HG02885 (cell line): ENCODE data around the gene EGFL8.
A peak's percentile ranks its signal among the peaks of the same experiment; 100 is the strongest.

ENCODE experiments used
- ATAC-seq: cut with Tn5 transposase; IDR thresholded peaks from one replicate; pipeline ENCODE4 v1.9.1; 2021; ENCODE audit warnings: mild to moderate bottlenecking; ENCODE audit not compliant: unreplicated experiment, poor library complexity

Gene EGFL8

GRCh38 chr6:32146287-32146686, 18.1 kb upstream of the EGFL8 start:
- ATAC-seq: no peak

GRCh38 chr6:32146687-32147086, 17.7 kb upstream of the EGFL8 start:
- no peak for ATAC-seq

- ATAC-seq: no peak
These were observed 16.8 kb upstream of the EGFL8 start for GRCh38 chr6:32147401-32148132.

GRCh38 chr6:32148289-32149091, 15.9 kb upstream of the EGFL8 start:
- ATAC-seq: no peak

GRCh38 chr6:32149092-32149755, 15.2 kb upstream of the EGFL8 start:
- no peak for ATAC-seq

- no peak for ATAC-seq
These were observed 14.2 kb upstream of the EGFL8 start for GRCh38 chr6:32149932-32150870.

- ATAC-seq: no peak
These were observed 13.1 kb upstream of the EGFL8 start for GRCh38 chr6:32151181-32151862.

- no peak for ATAC-seq
These were observed 12.3 kb upstream of the EGFL8 start, which contains the start of gene PRRT1 for GRCh38 chr6:32151863-32152768. TSS of gene PRRT1 (minus strand) at chr6:32151939. CDS start at chr6:32151827, 112 bp downstream.

GRCh38 chr6:32152769-32153563, 11.4 kb upstream of the EGFL8 start:
- ATAC-seq: no peak

GRCh38 chr6:32153564-32154513, 10.6 kb upstream of the EGFL8 start, which contains the start of gene PPT2:
TSS of gene PPT2 (plus strand) at chr6:32154141. CDS start at chr6:32154595, 454 bp downstream.
- peak; percentile 26 for ATAC-seq

- ATAC-seq: peak; percentile 56
These were observed 9.8 kb upstream of the EGFL8 start for GRCh38 chr6:32154514-32155161.

GRCh38 chr6:32156891-32157290, 7.5 kb upstream of the EGFL8 start:
- no peak for ATAC-seq

- no peak for ATAC-seq
These were observed 6.3 kb upstream of the EGFL8 start for GRCh38 chr6:32158052-32158451.

- no peak for ATAC-seq
These were observed 686 bp upstream of the EGFL8 start for GRCh38 chr6:32163559-32164258.

GRCh38 chr6:32166411-32167061, 2.1 kb downstream of the EGFL8 start:
- no peak for ATAC-seq
